GM12878 (cell line): ENCODE data around the gene IPPK.

Source experiments
- ATF3 ChIP-seq: IDR thresholded peaks from 2 replicates; pipeline ENCODE4 v1.6.1; 2011; ENCODE audit warnings: low read depth, mild to moderate bottlenecking, low read length, moderate library complexity, borderline replicate concordance; ENCODE audit errors: extremely low read depth
- CEBPB ChIP-seq, 2 experiments: fragments of 150-350 bp in 1 of 2; IDR thresholded peaks; 2 replicates each; pipeline ENCODE4 v1.6.1; 2012 to 2014; ENCODE audit warnings: low read depth in 2 of 2, low read length in 2 of 2, borderline replicate concordance in 1 of 2, inconsistent platforms in 1 of 2
- CHD2 ChIP-seq: IDR thresholded peaks from 2 replicates; pipeline ENCODE4 v1.6.1; 2011; ENCODE audit warnings: low read depth, low read length, improper control_type of control experiment, borderline replicate concordance
- CTCF ChIP-seq, 3 experiments: IDR thresholded peaks in 2 of 3; conservative IDR thresholded peaks in 1 of 3; 2 replicates each; pipeline ENCODE4 v1.5.1; 2011; ENCODE audit warnings: low read depth in 3 of 3, low read length in 3 of 3, mild to moderate bottlenecking in 3 of 3, control low read depth in 2 of 3, moderate library complexity in 2 of 3, inconsistent platforms in 1 of 3, mixed read lengths in 1 of 3; ENCODE audit not compliant: control insufficient read depth in 2 of 3, insufficient read depth in 1 of 3; ENCODE audit errors: extremely low read depth in 1 of 3
- MAX ChIP-seq: IDR thresholded peaks from 2 replicates; pipeline ENCODE4 v1.6.1; 2012; ENCODE audit warnings: low read depth, low read length, improper control_type of control experiment
- MEF2B ChIP-seq: fragments of 450-650 bp; IDR thresholded peaks from 2 replicates; pipeline ENCODE4 v1.6.1; 2018; ENCODE audit warnings: mild to moderate bottlenecking, moderate library complexity; ENCODE audit not compliant: partially characterized antibody, poor library complexity, severe bottlenecking
- TCF12 ChIP-seq: IDR thresholded peaks from 2 replicates; pipeline ENCODE4 v1.6.1; 2011; ENCODE audit warnings: low read depth, mild to moderate bottlenecking, low read length
- YY1 ChIP-seq: IDR thresholded peaks from 2 replicates; pipeline ENCODE4 v1.6.1; 2011; ENCODE audit warnings: low read depth, mild to moderate bottlenecking, low read length
- ZZZ3 ChIP-seq: IDR thresholded peaks from 2 replicates; pipeline ENCODE4 v1.6.1; 2011; ENCODE audit warnings: low read depth; ENCODE audit not compliant: control insufficient read depth, insufficient read length

GRCh38 chr9:92590377-92590776 lies 79.6 kb downstream of the IPPK start:
- TF ChIP-seq YY1 (no peak), TCF12 (no peak), ZZZ3 (no peak), MEF2B (no peak), MAX (no peak), ATF3 (no peak), CEBPB (IDR thresholded peaks at IDR 0.05; ENCODE audit: borderline replicate concordance in 1 of 2, low read depth in 2 of 2, low read length in 2 of 2) (no peak), CTCF (IDR thresholded peaks at IDR 0.05 in 2 of 3, conservative IDR thresholded peaks at IDR 0.05 in 1 of 3; ENCODE audit: control insufficient read depth in 2 of 3, extremely low read depth in 1 of 3, insufficient read depth in 1 of 3, low read depth in 3 of 3, low read length in 3 of 3) (no peak), CHD2 (no peak)
